HG02981 (cell line): ENCODE data around the gene SIL1.
A peak's percentile ranks its signal among the peaks of the same experiment; 100 is the strongest.
"Not testable (repeated sequence)": the region's sequence is repeated elsewhere in the genome, so short reads cannot be mapped to it uniquely, and the experiment has no call there.

ENCODE experiments used
- ATAC-seq: cut with Tn5 transposase; IDR thresholded peaks from one replicate; pipeline ENCODE4 v1.9.1; 2021; ENCODE audit warnings: mild to moderate bottlenecking, moderate library complexity; ENCODE audit not compliant: unreplicated experiment

Gene SIL1

GRCh38 chr5:139177809-139178588 lies 20.2 kb downstream of the SIL1 start:
- ATAC-seq: peak; percentile 55

GRCh38 chr5:139177281-139177680 lies 20.9 kb downstream of the SIL1 start:
- ATAC-seq: not testable (repeated sequence)

- ATAC-seq: not testable (repeated sequence)
Observed at GRCh38 chr5:139174382-139174781, 23.8 kb downstream of the SIL1 start.

DNA sequence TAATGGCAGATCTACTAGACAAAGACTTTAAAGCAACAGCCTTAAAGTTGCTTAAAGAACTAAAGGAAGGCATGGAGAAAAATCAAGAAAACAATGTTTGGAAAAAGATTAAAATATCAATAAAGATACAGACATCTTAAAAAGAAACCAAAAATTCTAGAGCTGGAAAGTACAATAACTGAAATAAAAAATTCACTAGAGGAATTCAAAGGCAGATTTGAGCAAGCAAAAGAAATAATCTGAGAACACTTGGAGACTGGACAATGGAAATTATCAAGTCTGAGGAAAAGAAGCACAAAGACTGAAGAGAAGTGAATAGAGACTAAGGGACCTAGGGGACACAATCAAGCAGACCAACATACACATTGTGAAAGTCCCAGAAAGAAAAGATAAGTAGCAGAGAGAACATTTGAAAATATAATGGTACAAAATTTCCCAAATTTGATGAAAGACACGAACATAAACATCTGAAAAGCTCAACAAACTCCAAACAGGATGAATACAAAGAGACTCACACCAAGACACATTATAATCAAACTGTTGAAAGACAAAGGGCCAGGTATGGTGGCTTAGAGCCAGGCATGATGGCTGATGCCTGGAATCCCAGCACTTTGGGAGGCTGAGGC lies 26.3 kb downstream of the SIL1 start:
- no peak for ATAC-seq

GRCh38 chr5:139167952-139168720 lies 30.0 kb downstream of the SIL1 start:
- no peak for ATAC-seq

GRCh38 chr5:139167533-139167932 lies 30.6 kb downstream of the SIL1 start:
- ATAC-seq: no peak

- no peak for ATAC-seq
Observed at GRCh38 chr5:139167063-139167462, 31.1 kb downstream of the SIL1 start.

GRCh38 chr5:139164897-139165296 lies 33.3 kb downstream of the SIL1 start:
- not testable (repeated sequence) for ATAC-seq

DNA sequence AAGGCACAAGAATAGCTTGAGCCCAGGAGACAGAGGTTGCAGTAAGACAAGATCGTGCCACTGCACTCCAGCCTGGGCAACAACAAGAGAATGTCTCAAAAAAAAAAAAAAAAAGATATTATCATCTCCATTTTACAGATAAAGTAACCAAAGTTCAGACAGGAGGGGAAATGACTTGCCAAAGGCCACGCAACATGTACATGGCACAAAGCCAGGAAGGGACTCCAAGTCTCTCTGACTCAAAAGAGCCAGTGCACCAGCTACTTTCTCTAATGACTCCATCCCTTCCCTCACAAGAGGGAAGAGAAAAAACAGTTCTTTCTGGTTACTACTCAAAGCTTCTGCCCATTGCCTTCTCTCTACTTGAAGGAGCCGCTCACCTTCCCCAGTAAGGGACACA lies 34.1 kb downstream of the SIL1 start:
- no peak for ATAC-seq

DNA sequence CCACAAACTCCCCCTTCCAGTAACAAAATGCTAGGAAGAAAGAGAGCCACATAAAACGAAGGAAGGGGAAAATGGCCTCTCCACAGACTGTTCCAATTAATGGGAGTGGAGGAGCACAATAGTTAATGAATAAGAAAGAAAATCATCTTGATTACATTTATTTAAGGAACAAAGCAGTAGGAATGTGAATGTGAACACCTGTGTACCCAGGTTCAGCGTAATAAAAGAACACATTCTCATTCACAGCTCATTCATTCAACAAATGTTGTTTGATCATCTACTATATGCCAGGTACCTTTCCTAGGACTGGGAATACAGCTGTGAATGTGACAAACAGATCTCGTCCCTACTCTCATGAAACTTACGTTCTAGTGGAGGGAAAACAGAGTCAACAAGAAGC lies 35.7 kb downstream of the SIL1 start:
- no peak for ATAC-seq

DNA sequence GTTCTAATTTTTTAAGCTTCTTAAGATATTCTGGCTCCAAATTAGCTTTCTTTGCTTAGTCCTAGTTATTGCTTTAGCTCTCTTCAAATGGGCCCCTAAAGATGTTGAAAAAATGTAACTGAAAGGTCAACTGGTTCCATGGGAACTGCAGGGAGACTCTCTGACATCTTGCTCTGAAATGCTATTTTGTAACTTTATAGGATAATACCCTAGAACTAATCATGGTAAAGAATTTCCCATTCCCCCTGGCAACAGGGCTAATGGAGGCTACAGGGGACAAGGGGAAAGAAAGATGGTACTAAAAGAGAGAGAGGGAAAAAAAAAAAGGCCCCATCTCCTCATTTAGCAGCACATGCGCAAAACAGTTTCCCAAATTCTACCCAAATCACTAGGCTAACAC lies 39.4 kb downstream of the SIL1 start:
- ATAC-seq: no peak

DNA sequence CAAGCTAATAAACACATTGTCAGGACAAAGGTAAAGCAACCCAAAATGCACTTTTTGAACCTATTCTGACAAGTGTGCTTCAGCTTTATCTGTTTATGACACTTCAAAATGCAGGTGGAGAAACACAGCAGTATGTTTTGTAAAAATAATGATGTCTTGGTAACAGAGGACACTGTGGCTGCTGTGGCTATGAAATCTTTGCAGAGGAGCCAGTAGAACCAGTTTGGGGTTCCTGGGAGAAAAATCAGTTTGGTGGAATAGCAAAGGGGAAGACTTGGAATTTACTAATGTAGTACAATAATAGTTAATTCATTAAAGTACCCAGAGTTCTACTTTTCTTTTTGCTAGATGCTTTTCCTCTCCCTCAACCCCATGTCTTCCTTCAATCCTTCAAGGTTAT lies 40.6 kb downstream of the SIL1 start:
- ATAC-seq: no peak

GRCh38 chr5:139156814-139157213 lies 41.4 kb downstream of the SIL1 start:
- no peak for ATAC-seq

- ATAC-seq: no peak
Observed at GRCh38 chr5:139155333-139155732, 42.8 kb downstream of the SIL1 start.

DNA sequence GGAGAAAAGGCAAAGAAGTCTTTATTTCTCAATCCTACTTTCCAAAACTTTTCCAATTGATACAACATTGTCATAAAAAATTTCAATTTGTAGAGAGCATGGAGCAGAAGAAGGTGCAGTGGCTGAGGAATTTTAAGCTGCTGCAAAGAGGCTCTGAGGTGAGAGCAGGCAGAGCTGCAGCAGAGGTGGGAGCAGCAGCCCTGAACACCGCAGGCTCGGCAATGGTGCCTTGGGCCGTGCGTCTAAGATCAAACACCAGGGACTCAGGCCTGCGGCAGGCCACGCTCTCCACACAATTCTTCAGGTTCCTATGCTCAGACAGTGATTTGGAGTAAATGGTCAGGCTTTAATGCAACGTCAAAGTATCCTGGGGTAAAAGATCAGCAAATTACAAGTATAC lies 46.3 kb downstream of the SIL1 start:
- no peak for ATAC-seq

- ATAC-seq: no peak
Observed at GRCh38 chr5:139150367-139150999, 47.7 kb downstream of the SIL1 start.

- ATAC-seq: no peak
Observed at GRCh38 chr5:139149477-139150199, 48.5 kb downstream of the SIL1 start.

GRCh38 chr5:139148986-139149385 lies 49.2 kb downstream of the SIL1 start:
- no peak for ATAC-seq

- no peak for ATAC-seq
Observed at GRCh38 chr5:139148306-139148705, 49.9 kb downstream of the SIL1 start.

GRCh38 chr5:139147483-139148087 lies 50.6 kb downstream of the SIL1 start:
- ATAC-seq: no peak
